Panc1 (cell line): ENCODE results near the gene PTPRF. TPM values are rescaled to one million over a fixed set of nuclear protein-coding genes. Genes with fewer than 3 reads are reported as not detected.

Experiments
- ATAC-seq: fragments of 200-7000 bp; cut with Tn5 transposase; 2 replicates; pipeline ENCODE4 v1.9.1; 2020; ENCODE audit warnings: mild to moderate bottlenecking, moderate library complexity
- BruUV-seq: library from RNA; stranded (reverse); fragments of 400-500 nt; replicated peaks from 2 replicates; lab custom pipeline; 2021; lab: Mats Ljungman, UMichigan
- CTCF ChIA-PET: fragments of 300-600 bp; sonication (Branson Sonifier 250); formaldehyde crosslinking; loops from one replicate; lab custom pipeline; 2022; ENCODE audit warnings: antibody characterized with exemption; lab: Charles Lee
- POLR2A ChIA-PET: fragments of 300-600 bp; sonication (Branson Sonifier 250); formaldehyde crosslinking; loops from one replicate; lab custom pipeline; 2022; ENCODE audit warnings: antibody characterized with exemption; lab: Charles Lee
- DNase-seq: peaks from one replicate; pipeline ENCODE4 v3.0.0-alpha.2; 2010; ENCODE audit warnings: low read depth, low spot score
- H3K27ac ChIP-seq: 2 replicates; pipeline ENCODE4 v1.5.1; 2011; ENCODE audit warnings: mild to moderate bottlenecking, low read length, inconsistent platforms
- H3K27me3 ChIP-seq: fragments of 200-500 bp; sonication (Bioruptor generic); 2 replicates; pipeline ENCODE4 v1.6.0; 2014; ENCODE audit warnings: low read length, inconsistent platforms; ENCODE audit not compliant: control insufficient read depth, insufficient read depth
- H3K36me3 ChIP-seq: fragments of 200-500 bp; sonication (Bioruptor generic); 2 replicates; pipeline ENCODE4 v1.5.1; 2014; ENCODE audit warnings: inconsistent platforms, mild to moderate bottlenecking, low read length, moderate library complexity; ENCODE audit not compliant: control insufficient read depth, insufficient read depth
- H3K4me1 ChIP-seq: 2 replicates; pipeline ENCODE4 v1.5.1; 2011; ENCODE audit warnings: inconsistent platforms, mild to moderate bottlenecking, low read length, moderate library complexity; ENCODE audit not compliant: control insufficient read depth, insufficient read depth
- H3K4me3 ChIP-seq, 2 experiments: 2 replicates each; pipeline ENCODE4 v1.5.1; 2011 to 2012; ENCODE audit warnings: low read depth in 2 of 2, low read length in 2 of 2, mild to moderate bottlenecking in 2 of 2, inconsistent platforms in 1 of 2, moderate library complexity in 1 of 2
- H3K9me3 ChIP-seq: fragments of 200-500 bp; sonication (Bioruptor generic); 2 replicates; pipeline ENCODE4 v1.5.1; 2014; ENCODE audit warnings: low read depth, mild to moderate bottlenecking, inconsistent platforms, low read length, moderate library complexity; ENCODE audit not compliant: control insufficient read depth, insufficient read depth
- POLR2AphosphoS5 ChIP-seq: IDR thresholded peaks from 2 replicates; pipeline ENCODE4 v1.6.1; 2012; ENCODE audit warnings: mild to moderate bottlenecking, low read depth, low read length, moderate library complexity
- SIN3A ChIP-seq: IDR thresholded peaks from 2 replicates; pipeline ENCODE4 v1.6.1; 2012; ENCODE audit warnings: low read depth, mild to moderate bottlenecking, low read length, moderate library complexity, borderline replicate concordance; ENCODE audit not compliant: insufficient read depth
- TCF7L2 ChIP-seq: IDR thresholded peaks from 2 replicates; pipeline ENCODE4 v1.6.1; 2011; ENCODE audit warnings: mild to moderate bottlenecking, low read depth, low read length, inconsistent platforms
- in situ Hi-C: cut with HindIII; loops from 2 replicates; pipeline ENCODE4 v1.10.0; 2016; ENCODE audit warnings: low sequenced_read_pairs, low pct_unique_long_range_greater_than_20kb
- intact Hi-C: fragments of 100-400 bp; cut with micrococcal nuclease; formaldehyde crosslinking; loops from one replicate; pipeline ENCODE4 v1.10.0; 2022; ENCODE audit not compliant: unreplicated experiment
- total RNA-seq: library from RNA; stranded (reverse); gene quantifications from one replicate; pipeline ENCODE4 v1.2.1, GENCODE V29; 2021; ENCODE audit not compliant: unreplicated experiment
- TF ChIP-seq, protein P1 (sequence below): fragments of 450-650 bp; IDR thresholded peaks from 2 replicates; pipeline ENCODE4 v1.5.1; 2017; ENCODE audit warnings: mild to moderate bottlenecking
- TF ChIP-seq, protein P2 (sequence below), 2 experiments: IDR thresholded peaks; 2 replicates each; pipeline ENCODE4 v1.6.1; 2011 to 2012; ENCODE audit warnings: low read depth in 2 of 2, control low read depth in 1 of 2, low read length in 1 of 2, mild to moderate bottlenecking in 1 of 2, moderate library complexity in 1 of 2; ENCODE audit not compliant: insufficient read depth in 1 of 2

Gene PTPRF
- total RNA-seq, 1 experiment from 2014 or later, result 77.5 TPM

DNA sequence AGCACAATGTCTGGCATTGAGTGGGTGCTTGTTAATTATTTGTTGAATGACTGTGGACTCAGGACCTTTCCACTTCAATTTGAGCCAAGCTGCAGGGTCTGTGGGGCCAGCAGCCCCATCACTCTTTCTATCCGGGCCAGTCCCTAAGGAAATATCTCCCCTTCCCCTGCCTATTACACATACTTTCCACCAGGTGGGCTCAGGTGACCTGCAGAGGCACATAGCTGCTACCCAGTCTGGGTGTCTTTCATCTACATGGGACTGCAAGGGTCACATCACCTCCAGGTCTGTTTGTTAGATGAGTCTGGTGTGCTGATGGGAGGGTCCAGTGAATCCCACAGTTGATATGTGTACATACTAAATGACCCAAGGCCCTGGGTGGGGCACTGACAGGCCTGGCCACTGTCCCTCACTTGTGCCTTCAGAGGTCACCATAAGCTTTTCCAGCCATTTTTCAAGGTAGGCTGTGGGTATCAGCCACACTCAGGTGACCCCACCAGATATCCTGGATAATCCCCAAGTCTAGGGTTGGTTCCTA, 59.8 kb downstream of the PTPRF start:
- Histone ChIP-seq H3K4me3 (no peak overlapping the region), H3K27ac (no peak overlapping the region), H3K9me3 (no peaks in the 10 kb centered on the region), H3K36me3 (no peaks in the 10 kb centered on the region), H3K4me1 (no peaks in the 10 kb centered on the region), H3K27me3 (no peaks in the 10 kb centered on the region)
- no TSS peak for BruUV-seq
- TF ChIP-seq POLR2AphosphoS5 (no peak), TCF7L2 (no peak), SIN3A (no peak)
- TF ChIP-seq, protein P1, sequence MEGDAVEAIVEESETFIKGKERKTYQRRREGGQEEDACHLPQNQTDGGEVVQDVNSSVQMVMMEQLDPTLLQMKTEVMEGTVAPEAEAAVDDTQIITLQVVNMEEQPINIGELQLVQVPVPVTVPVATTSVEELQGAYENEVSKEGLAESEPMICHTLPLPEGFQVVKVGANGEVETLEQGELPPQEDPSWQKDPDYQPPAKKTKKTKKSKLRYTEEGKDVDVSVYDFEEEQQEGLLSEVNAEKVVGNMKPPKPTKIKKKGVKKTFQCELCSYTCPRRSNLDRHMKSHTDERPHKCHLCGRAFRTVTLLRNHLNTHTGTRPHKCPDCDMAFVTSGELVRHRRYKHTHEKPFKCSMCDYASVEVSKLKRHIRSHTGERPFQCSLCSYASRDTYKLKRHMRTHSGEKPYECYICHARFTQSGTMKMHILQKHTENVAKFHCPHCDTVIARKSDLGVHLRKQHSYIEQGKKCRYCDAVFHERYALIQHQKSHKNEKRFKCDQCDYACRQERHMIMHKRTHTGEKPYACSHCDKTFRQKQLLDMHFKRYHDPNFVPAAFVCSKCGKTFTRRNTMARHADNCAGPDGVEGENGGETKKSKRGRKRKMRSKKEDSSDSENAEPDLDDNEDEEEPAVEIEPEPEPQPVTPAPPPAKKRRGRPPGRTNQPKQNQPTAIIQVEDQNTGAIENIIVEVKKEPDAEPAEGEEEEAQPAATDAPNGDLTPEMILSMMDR, result no peak
- TF ChIP-seq, protein P2, sequence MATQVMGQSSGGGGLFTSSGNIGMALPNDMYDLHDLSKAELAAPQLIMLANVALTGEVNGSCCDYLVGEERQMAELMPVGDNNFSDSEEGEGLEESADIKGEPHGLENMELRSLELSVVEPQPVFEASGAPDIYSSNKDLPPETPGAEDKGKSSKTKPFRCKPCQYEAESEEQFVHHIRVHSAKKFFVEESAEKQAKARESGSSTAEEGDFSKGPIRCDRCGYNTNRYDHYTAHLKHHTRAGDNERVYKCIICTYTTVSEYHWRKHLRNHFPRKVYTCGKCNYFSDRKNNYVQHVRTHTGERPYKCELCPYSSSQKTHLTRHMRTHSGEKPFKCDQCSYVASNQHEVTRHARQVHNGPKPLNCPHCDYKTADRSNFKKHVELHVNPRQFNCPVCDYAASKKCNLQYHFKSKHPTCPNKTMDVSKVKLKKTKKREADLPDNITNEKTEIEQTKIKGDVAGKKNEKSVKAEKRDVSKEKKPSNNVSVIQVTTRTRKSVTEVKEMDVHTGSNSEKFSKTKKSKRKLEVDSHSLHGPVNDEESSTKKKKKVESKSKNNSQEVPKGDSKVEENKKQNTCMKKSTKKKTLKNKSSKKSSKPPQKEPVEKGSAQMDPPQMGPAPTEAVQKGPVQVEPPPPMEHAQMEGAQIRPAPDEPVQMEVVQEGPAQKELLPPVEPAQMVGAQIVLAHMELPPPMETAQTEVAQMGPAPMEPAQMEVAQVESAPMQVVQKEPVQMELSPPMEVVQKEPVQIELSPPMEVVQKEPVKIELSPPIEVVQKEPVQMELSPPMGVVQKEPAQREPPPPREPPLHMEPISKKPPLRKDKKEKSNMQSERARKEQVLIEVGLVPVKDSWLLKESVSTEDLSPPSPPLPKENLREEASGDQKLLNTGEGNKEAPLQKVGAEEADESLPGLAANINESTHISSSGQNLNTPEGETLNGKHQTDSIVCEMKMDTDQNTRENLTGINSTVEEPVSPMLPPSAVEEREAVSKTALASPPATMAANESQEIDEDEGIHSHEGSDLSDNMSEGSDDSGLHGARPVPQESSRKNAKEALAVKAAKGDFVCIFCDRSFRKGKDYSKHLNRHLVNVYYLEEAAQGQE (IDR thresholded peaks at IDR 0.05; ENCODE audit: insufficient read depth in 1 of 2, low read depth in 2 of 2, low read length in 1 of 2), result no peak
- DNase-seq (no peak), ATAC-seq (0 out of 2 replicates have a peak, but pooled peaks have one; percentile 40)
- intact Hi-C loops, result no loop called here
- ChIA-PET POLR2A (no interaction called here), CTCF (interaction anchor here (0.6 kb wide), 1 partner anchor 76 kb away, joined by 3 read pairs; no protein-coding TSS in a partner anchor)
- in situ Hi-C loops, result no loop called here

DNA sequence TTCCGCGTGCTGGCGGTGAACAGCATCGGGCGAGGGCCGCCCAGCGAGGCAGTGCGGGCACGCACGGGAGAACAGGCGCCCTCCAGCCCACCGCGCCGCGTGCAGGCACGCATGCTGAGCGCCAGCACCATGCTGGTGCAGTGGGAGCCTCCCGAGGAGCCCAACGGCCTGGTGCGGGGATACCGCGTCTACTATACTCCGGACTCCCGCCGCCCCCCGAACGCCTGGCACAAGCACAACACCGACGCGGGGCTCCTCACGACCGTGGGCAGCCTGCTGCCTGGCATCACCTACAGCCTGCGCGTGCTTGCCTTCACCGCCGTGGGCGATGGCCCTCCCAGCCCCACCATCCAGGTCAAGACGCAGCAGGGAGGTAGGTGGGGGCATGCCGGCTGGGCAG, 60.5 kb downstream of the PTPRF start:
- H3K36me3 ChIP-seq, result no peaks in the 10 kb centered on the region
- intact Hi-C loops, result no loop called here
- H3K4me3 ChIP-seq, result no peak overlapping the region
- POLR2A ChIA-PET, result no interaction called here
- ATAC-seq, result no peak
- H3K4me1 ChIP-seq, result no peaks in the 10 kb centered on the region
- CTCF ChIA-PET, result no interaction called here
- no TSS peak for BruUV-seq
- no peaks in the 10 kb centered on the region for H3K9me3 ChIP-seq
- TF ChIP-seq, protein P2 (IDR thresholded peaks at IDR 0.05; ENCODE audit: insufficient read depth in 1 of 2, low read depth in 2 of 2, low read length in 1 of 2), result no peak
- H3K27me3 ChIP-seq, result no peaks in the 10 kb centered on the region
- DNase-seq, result no peak
- in situ Hi-C loops, result no loop called here
- no peak overlapping the region for H3K27ac ChIP-seq
